HepG2 (cell line): ENCODE measurements around the gene EIF4G2. TPM values are rescaled to one million over a fixed set of nuclear protein-coding genes. Genes with fewer than 3 reads are reported as not detected.

Experiments
- ATF7-NPFF ChIP-seq: sonication (generic); formaldehyde crosslinking; IDR thresholded peaks from 2 replicates; pipeline ENCODE4 v1.8.1; 2023; ENCODE audit warnings: mild to moderate bottlenecking, low read depth, missing genetic modification reagents, moderate library complexity
- CCAR2 ChIP-seq: fragments of 200-400 bp; formaldehyde crosslinking; optimal IDR thresholded peaks from 2 replicates; pipeline ENCODE3; 2018; ENCODE audit warnings: low read depth, mild to moderate bottlenecking, low read length, moderate library complexity
- CTCF ChIP-seq: sonication (generic); formaldehyde crosslinking; IDR thresholded peaks from 2 replicates; pipeline ENCODE4 v1.5.0; 2020; ENCODE audit warnings: mild to moderate bottlenecking, missing genetic modification reagents, moderate library complexity
- ELK4 ChIP-seq: sonication (generic); formaldehyde crosslinking; IDR thresholded peaks from 2 replicates; pipeline ENCODE4 v1.9.0; 2021; ENCODE audit warnings: missing genetic modification reagents, borderline replicate concordance
- EP300 ChIP-seq, 3 experiments: sonication (generic) in 1 of 3; formaldehyde crosslinking in 1 of 3; IDR thresholded peaks; 2 replicates each; pipeline versions ENCODE4 v1.5.1 to v1.6.1; 2011 to 2020; ENCODE audit warnings: low read depth in 2 of 3, low read length in 2 of 3, borderline replicate concordance in 1 of 3, improper control_type of control experiment in 1 of 3, mild to moderate bottlenecking in 1 of 3, missing genetic modification reagents in 1 of 3, moderate library complexity in 1 of 3
- FOXA1 ChIP-seq, 2 experiments: fragments of 450-650 bp in 1 of 2; sonication (generic) in 1 of 2; formaldehyde crosslinking in 1 of 2; IDR thresholded peaks; 2 replicates each; pipeline versions ENCODE4 v1.4.0 to v1.6.1; 2016 to 2020; ENCODE audit warnings: missing genetic modification reagents in 1 of 2
- FOXA3 ChIP-seq: IDR thresholded peaks from 2 replicates; pipeline ENCODE4 v1.6.1; 2016; ENCODE audit warnings: missing genetic modification reagents, missing compliant biosample characterization
- FOXP1 ChIP-seq, 2 experiments: fragments of 450-650 bp in 1 of 2; IDR thresholded peaks; 2 replicates each; pipeline ENCODE4 v1.6.1; 2017 to 2018; ENCODE audit warnings: antibody characterized with exemption in 1 of 2
- GATA4 ChIP-seq: sonication (generic); IDR thresholded peaks from 2 replicates; pipeline ENCODE4 v1.6.1; 2016; ENCODE audit warnings: antibody characterized with exemption, low read depth, borderline replicate concordance
- GFI1 ChIP-seq: sonication (generic); formaldehyde crosslinking; IDR thresholded peaks from 2 replicates; pipeline ENCODE4 v1.5.0; 2020; ENCODE audit warnings: missing genetic modification reagents, mild to moderate bottlenecking, borderline replicate concordance
- HNF4A ChIP-seq: sonication (generic); formaldehyde crosslinking; IDR thresholded peaks from 2 replicates; pipeline ENCODE4 v1.4.0; 2020; ENCODE audit warnings: missing genetic modification reagents
- KLF9 ChIP-seq: IDR thresholded peaks from 2 replicates; pipeline ENCODE4 v1.6.1; 2016; ENCODE audit warnings: low read depth
- POGK ChIP-seq: sonication (generic); formaldehyde crosslinking; conservative IDR thresholded peaks from 2 replicates; pipeline ENCODE4 v1.8.0; 2022; ENCODE audit warnings: mild to moderate bottlenecking, moderate library complexity, missing genetic modification reagents
- RBM39 ChIP-seq: fragments of 200-400 bp; formaldehyde crosslinking; IDR thresholded peaks from one replicate; pipeline ENCODE4 v1.6.1; 2018; ENCODE audit warnings: antibody characterized with exemption, mild to moderate bottlenecking, low read depth, low read length; ENCODE audit not compliant: poor library complexity, severe bottlenecking
- SAFB2 ChIP-seq: sonication (generic); formaldehyde crosslinking; IDR thresholded peaks from 2 replicates; pipeline ENCODE4 v1.5.1; 2020; ENCODE audit warnings: missing genetic modification reagents, low read depth, mild to moderate bottlenecking, borderline replicate concordance
- THAP7 ChIP-seq: sonication (generic); formaldehyde crosslinking; IDR thresholded peaks from 2 replicates; pipeline ENCODE4 v1.8.1; 2023; ENCODE audit warnings: mild to moderate bottlenecking, missing genetic modification reagents
- THAP8 ChIP-seq: sonication (generic); formaldehyde crosslinking; IDR thresholded peaks from 2 replicates; pipeline ENCODE4 v1.5.1; 2020; ENCODE audit warnings: missing genetic modification reagents, mild to moderate bottlenecking, borderline replicate concordance
- WIZ ChIP-seq: sonication (generic); formaldehyde crosslinking; IDR thresholded peaks from 2 replicates; pipeline ENCODE4 v1.5.1; 2020; ENCODE audit warnings: mild to moderate bottlenecking, missing genetic modification reagents
- ZBTB49 ChIP-seq: sonication (generic); formaldehyde crosslinking; IDR thresholded peaks from 2 replicates; pipeline ENCODE4 v1.4.0; 2020; ENCODE audit warnings: missing genetic modification reagents, borderline replicate concordance
- ZNF3 ChIP-seq: IDR thresholded peaks from 2 replicates; pipeline ENCODE4 v1.7.0; 2017; ENCODE audit warnings: inconsistent platforms
- ZNF564 ChIP-seq: sonication (generic); formaldehyde crosslinking; IDR thresholded peaks from 2 replicates; pipeline ENCODE4 v1.8.1; 2023; ENCODE audit warnings: mild to moderate bottlenecking, missing genetic modification reagents
- polyA plus RNA-seq, 8 experiments: library from polyadenylated mRNA; depleted of rRNA in 3 of 8; stranded (reverse) in 7 of 8; unstranded in 1 of 8; fragments of >200 nt; fragmentation: Illumina TruSeq in 4 of 8; extraction: Trizol in 4 of 8; gene quantifications; 2 replicates each; pipeline versions ENCODE4 v1.2.1 to v1.2.3, GENCODE V29; 2011 to 2016; ENCODE audit warnings: low read depth in 4 of 8, missing spikeins in 1 of 8, mixed read lengths in 1 of 8; ENCODE audit not compliant: insufficient read depth in 1 of 8
- total RNA-seq, 5 experiments: library from RNA; depleted of rRNA; stranded (reverse); fragments of >200 nt; fragmentation: Illumina TruSeq; extraction: Trizol; gene quantifications; 2 replicates each; pipeline ENCODE4 v1.2.3, GENCODE V29; 2016; ENCODE audit warnings: low read depth in 1 of 5

The EIF4G2 gene
- total and polyA plus RNA-seq, 2 of the 13 experiments (the other 11 are each of a cell fraction or from before 2014, with no cell fraction given): 362 to 546 TPM

- TF ChIP-seq EP300 (IDR thresholded peaks at IDR 0.05; ENCODE audit: low read depth in 2 of 2, low read length in 2 of 2): peak in 1 of 2 experiments; percentile 29; a peak in 1 of 4 replicates
- TF ChIP-seq EP300 (CRISPR knock-in tag; IDR thresholded peaks at IDR 0.05; ENCODE audit: borderline replicate concordance): no peak
- TF ChIP-seq CTCF (CRISPR knock-in tag): no peak
- TF ChIP-seq WIZ (CRISPR knock-in tag): no peak
- no peak for TF ChIP-seq THAP7 (CRISPR knock-in tag)
- no peak for TF ChIP-seq ATF7-NPFF (CRISPR knock-in tag)
- TF ChIP-seq FOXP1 (IDR thresholded peaks at IDR 0.05): no peak
- TF ChIP-seq FOXP1 (CRISPR knock-in tag; IDR thresholded peaks at IDR 0.05): no peak
- peak; percentile 82 for TF ChIP-seq HNF4A (CRISPR knock-in tag)
- TF ChIP-seq RBM39: no peak
- TF ChIP-seq ZNF3 (CRISPR knock-in tag): no peak
- peak; percentile 24; the same call in 1 of the 2 replicates for TF ChIP-seq GFI1 (CRISPR knock-in tag)
- no peak for TF ChIP-seq CCAR2
- TF ChIP-seq ELK4 (CRISPR knock-in tag): no peak
- no peak for TF ChIP-seq SAFB2 (CRISPR knock-in tag)
- TF ChIP-seq FOXA3: peak; percentile 47; the same call in 1 of the 2 replicates
- no peak for TF ChIP-seq ZNF564
- no peak for TF ChIP-seq ZBTB49 (CRISPR knock-in tag)
- no peak for TF ChIP-seq THAP8 (CRISPR knock-in tag)
- no peak for TF ChIP-seq GATA4
- TF ChIP-seq KLF9 (CRISPR knock-in tag): no peak
- TF ChIP-seq POGK: no peak
- TF ChIP-seq FOXA1 (IDR thresholded peaks at IDR 0.05): no peak
- TF ChIP-seq FOXA1 (CRISPR knock-in tag; IDR thresholded peaks at IDR 0.05): peak; percentile 29; the same call in 1 of the 2 replicates
Measured at GRCh38 chr11:10777393-10777793, 31.3 kb downstream of the EIF4G2 start (continued).
